Embryonic facial prominence (tissue), 1 donor: Measurements from ENCODE around the gene LRMDA.

Source experiments
- DNase-seq: peaks from one replicate; pipeline ENCODE4 v3.0.0-alpha.2; 2016; ENCODE audit errors: extremely low spot score

LRMDA gene

GRCh38 chr10:76301211-76301610, 869.8 kb downstream of the LRMDA start:
- no peak for DNase-seq

GRCh38 chr10:76301950-76302349, 870.5 kb downstream of the LRMDA start:
- no peak for DNase-seq

- DNase-seq: no peak
These were observed 871.1 kb downstream of the LRMDA start for GRCh38 chr10:76302481-76302880.

- DNase-seq: peak; percentile 24
These were observed 871.7 kb downstream of the LRMDA start for GRCh38 chr10:76302961-76303630.

- DNase-seq: peak; percentile 77
These were observed 872.4 kb downstream of the LRMDA start for GRCh38 chr10:76303682-76304316.

- no peak for DNase-seq
These were observed 874.6 kb downstream of the LRMDA start for GRCh38 chr10:76305930-76306615.

GRCh38 chr10:76306856-76307255, 875.4 kb downstream of the LRMDA start:
- no peak for DNase-seq

- DNase-seq: no peak
These were observed 877.6 kb downstream of the LRMDA start for GRCh38 chr10:76309070-76309469.

- DNase-seq: no peak
These were observed 878.5 kb downstream of the LRMDA start for GRCh38 chr10:76309741-76310587.

GRCh38 chr10:76310588-76311080, 879.2 kb downstream of the LRMDA start:
- DNase-seq: no peak

- DNase-seq: no peak
These were observed 880.6 kb downstream of the LRMDA start for GRCh38 chr10:76311752-76312636.

GRCh38 chr10:76315240-76315639, 883.8 kb downstream of the LRMDA start:
- no peak for DNase-seq

- DNase-seq: no peak
These were observed 884.8 kb downstream of the LRMDA start for GRCh38 chr10:76316234-76316633.

GRCh38 chr10:76317078-76317477, 885.7 kb downstream of the LRMDA start:
- DNase-seq: no peak

GRCh38 chr10:76318211-76318610, 886.8 kb downstream of the LRMDA start:
- no peak for DNase-seq

GRCh38 chr10:76319661-76320060, 888.2 kb downstream of the LRMDA start:
- no peak for DNase-seq

GRCh38 chr10:76324283-76324682, 892.9 kb downstream of the LRMDA start:
- no peak for DNase-seq

GRCh38 chr10:76327441-76327840, 896.0 kb downstream of the LRMDA start:
- no peak for DNase-seq

- no peak for DNase-seq
These were observed 896.9 kb downstream of the LRMDA start for GRCh38 chr10:76328348-76328747.

GRCh38 chr10:76329891-76330575, 898.6 kb downstream of the LRMDA start:
- no peak for DNase-seq
